HG03469 (cell line): ENCODE data around the gene BSPRY.
"Not testable (repeated sequence)": the region's sequence is repeated elsewhere in the genome, so short reads cannot be mapped to it uniquely, and the experiment has no call there.

Experiments
- ATAC-seq: cut with Tn5 transposase; IDR thresholded peaks from one replicate; pipeline ENCODE4 v1.9.1; 2021; ENCODE audit warnings: mild to moderate bottlenecking, moderate library complexity, moderate number of reproducible peaks; ENCODE audit not compliant: unreplicated experiment

BSPRY gene

DNA sequence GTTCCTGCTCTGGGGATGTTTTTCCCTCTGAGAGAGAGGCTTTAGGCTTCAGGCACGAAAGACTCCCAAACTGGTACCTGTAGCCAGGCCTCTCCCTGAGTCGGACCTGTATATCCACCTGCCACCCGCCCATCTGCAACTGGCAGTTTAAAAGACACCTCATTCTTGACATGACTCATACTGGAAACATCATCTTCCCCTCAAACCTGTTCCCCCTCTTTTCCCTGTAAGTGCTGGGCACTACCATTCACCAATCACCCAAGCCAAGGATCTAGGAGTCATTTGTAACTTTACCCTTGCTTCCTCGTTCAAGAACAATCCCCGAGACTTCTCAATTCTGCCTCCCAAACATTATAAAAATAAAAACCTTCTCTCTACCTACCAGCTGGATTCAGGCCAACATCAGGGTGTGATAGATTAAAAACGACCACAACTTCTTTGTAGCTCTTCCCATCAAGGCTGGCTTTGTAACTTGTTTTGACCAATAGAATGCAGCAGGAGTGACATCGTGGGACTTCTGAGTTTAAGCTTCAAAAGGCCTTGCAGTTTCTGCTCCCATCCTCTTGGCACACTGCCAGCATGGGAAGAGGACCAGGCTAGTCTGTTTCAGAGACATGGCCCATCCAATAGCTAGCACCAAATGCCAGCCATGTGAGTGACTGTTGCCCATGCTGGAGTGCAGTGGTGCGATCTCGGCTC lies 7.5 kb upstream of the BSPRY start:
- ATAC-seq, result no peak

DNA sequence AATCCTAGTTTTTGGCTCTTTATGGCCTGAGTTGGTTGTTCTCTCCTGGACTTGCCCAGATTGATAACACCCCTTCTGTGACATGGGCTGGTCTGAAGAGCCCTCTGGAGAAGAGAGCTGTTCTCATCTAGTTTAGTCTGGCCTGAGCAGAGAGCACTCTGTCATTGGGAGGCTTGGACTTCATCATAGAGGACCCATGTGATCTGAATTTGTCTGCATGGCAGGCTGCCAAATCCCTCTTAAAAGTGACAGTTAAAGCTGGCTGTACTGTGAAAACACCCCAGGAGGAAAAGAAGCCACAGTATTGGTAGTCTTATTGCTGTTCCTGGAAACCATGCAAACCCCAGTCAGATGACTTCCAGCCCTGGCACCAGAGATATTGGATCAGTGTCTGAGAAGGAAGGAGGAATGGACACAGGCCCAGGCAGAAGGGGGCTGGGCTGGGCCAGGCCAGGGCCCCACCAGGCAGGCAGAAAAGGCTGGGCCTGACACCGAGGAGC lies 5.6 kb upstream of the BSPRY start:
- no peak for ATAC-seq

DNA sequence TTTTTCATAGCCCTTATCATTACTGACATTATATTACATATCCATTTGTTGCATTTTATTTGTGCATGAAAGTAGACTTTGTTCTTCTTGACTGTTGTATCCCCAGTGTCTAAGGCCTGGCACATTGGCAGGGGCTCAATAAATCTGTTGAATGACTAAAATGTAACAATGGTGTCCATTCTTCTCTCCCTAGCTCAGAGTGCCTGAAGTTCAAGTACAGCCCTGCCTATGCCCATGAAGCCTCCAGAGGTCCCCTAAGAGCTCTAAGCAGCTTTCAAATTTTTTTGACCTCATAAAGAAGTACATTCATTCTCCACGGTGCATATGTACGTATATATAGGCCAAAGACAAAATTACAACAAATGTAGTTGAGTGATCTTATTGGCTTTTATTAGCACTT lies 4.2 kb upstream of the BSPRY start:
- ATAC-seq, result no peak

DNA sequence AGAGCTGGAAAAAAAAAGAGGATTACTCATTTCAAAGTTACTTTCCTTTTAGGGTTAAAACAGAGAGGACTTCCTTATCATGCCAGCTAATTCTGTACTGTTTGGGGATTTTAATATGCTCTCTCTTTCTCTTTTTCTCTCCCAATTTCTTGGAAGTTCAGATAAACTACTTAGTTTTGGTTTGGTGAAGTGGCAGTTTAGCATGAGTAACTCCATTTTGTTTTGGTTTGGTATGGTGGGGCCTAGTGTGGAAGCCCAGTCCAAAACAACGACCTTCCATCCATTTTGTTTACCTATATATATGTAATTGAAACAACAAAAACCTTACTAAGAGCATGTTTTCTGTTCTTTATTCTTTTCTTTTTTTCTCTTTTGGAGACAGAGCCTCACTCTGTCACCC lies 3.7 kb upstream of the BSPRY start:
- ATAC-seq, result no peak

DNA sequence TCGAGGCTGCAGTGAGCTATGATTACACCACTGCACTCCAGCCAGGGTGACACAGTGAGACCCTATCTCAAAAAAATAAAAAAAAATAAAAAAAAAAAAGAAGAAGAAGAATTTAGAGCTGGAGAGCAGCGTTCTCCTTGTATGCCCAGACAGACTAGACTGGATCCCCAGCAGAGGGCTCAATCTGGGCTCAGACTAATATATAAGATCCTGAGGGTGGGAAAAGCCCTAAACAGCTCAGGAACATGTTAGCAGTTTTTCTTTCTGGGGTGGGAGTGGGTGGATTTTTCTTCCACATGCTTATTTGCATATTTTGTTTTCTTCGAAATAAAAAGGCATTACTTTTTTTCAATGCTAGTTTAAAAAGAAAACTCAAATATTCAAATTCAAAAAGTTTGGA lies 904 bp upstream of the BSPRY start:
- ATAC-seq, result no peak

DNA sequence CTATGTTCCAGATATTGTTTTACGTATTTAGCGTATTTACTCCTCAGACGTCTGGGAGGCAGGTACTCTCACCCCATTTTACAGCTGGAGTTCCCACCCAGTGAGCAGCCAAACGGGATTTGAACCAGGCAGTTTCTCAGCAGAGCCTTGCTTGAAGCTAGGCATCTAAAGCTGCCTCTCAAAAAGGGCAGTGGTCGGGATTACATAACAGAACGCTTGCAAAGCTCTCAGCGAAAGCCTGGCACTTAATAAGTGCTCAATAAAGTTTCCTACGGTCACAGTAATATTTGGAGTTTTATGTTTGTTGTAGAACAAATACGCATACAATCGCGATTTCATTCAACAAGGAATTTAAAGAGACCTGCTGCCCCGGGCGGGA lies 286 bp upstream of the BSPRY start:
- no peak for ATAC-seq

DNA sequence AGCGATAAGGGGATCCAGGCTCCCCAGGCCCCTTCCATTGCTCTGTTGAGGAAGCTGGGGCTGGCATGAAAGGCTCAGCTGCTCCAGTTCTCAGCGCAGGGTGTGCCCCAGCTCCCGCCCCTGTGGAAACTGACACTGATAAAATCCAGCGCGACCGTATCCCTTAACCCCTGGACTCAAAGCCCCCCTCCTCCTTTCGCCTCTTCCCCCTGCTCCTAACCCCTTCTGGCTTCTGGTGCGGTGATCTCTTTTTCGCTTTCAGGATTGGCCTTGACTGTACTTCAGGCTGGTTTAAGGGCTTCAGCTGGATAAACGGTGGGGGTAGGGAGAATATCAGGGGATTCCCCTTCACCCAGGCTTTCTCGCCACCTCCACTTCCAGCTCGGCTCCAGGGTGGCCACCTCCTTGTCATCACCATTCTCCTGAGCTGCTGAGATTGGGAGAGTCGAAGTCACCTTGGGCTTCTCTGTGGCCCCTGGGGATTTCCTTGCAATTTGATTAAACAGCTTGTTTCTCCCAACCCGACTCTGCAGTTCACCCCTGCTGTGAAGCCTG lies 843 bp downstream of the BSPRY start:
- no peak for ATAC-seq

DNA sequence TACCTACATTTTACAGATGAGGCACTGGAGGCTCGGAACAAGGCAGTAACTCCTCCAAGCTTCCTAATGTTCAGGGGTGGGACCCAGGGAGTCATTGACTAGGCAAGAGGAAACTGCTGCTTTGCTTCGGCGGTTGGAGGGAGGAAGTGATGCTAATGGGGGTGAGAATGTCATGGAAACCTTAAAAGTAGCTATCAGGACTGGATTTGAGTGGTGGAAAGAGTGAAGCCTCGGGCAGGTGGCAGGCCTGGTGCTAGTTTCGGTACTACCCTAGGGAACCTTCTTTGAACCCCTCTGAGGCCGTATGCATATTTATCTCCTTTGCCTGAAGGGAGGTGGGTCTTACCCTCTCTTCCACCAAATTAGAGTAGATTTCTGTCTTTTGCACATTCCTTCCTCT lies 1.6 kb downstream of the BSPRY start:
- no peak for ATAC-seq

DNA sequence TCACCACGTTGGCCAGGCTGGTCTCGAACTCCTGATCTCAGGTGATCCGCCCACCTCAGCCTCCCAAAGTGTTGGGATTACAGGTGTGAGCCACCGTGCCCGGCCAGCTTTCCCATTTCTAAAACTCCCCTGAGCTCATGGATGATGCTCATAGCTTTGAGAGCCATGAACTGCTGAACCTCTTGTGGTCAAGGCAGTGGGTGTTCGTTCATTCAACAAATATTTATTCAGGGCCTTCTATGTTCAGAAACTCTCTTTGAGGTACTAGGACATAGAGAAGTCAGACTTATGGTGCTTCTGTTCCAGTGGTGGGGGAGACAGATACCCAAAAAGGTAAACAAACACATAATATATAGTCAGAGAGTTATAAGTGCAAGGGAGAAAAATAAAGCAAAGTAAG lies 2.7 kb downstream of the BSPRY start:
- no peak for ATAC-seq

DNA sequence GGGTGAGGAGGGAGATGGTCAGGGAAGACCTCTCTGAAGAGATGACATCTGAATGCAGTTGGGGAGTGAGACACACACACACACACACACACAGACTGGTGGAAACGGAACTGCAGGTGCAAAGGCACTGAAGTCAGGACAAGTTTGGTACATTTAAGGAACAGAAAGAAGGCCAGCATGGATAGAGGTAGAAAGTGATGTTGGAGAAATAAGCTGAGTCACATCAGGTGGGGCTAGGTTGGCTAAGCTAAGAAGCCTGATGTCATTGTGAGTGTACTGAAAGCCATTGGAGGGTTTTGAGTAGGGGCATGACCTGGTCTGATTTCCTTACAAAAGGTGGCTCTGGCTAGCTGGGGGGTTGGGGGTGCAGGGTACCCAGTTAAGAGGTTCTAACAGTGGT lies 3.1 kb downstream of the BSPRY start:
- no peak for ATAC-seq

DNA sequence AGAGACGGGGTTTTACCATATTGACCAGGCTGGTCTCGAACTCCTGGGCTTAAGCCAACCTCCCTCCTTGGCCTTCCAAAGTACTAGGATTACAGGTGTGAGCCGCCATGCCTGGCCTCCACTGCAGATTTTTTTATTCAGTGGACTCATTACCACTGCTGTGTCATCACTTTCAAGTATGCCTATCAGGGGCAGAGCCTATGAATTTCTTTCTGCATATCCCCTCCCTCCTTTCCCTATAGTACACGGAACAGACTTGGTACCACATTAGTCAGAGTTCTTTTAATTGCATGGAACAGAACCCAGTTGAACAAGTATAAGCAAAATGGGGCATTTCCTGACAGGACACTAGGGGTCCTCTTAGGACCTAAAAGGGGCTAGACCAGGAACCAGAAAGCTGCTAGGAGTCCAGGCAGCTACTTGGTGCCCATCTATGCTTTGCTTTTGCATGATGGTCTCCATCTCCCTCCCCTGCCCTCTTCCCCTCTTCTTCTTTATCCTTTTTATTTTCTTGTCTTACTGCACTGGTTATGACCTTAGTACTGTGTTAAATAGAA lies 5.8 kb downstream of the BSPRY start:
- no peak for ATAC-seq

DNA sequence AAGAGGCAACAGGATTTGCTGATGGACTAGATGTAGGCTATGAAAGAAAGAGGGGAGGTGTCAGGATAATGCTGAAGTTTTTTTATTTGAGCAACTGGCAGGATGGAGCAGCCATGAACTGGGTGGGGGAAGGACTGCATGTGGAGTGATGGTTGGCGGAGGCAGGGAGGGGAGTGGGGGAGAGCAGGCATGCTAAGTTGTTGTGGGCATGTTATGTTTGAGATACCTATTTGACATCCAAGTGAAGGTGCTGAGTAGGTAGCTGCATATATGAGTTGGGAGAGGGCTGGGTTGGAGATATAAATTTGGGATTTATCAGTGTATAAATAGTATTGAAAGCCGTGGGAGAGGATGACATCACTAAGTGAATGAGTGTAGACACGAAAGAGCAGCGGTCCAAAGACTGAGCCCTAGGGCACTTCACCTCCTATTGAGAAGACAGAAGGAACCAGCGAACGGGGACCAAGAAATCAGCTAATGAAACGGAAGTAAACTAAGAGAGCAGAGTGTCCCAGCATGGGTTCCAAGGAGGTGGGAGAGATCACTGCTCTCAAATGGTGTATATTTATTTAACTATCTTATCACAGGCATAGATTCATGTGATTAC lies 7.4 kb downstream of the BSPRY start:
- no peak for ATAC-seq

DNA sequence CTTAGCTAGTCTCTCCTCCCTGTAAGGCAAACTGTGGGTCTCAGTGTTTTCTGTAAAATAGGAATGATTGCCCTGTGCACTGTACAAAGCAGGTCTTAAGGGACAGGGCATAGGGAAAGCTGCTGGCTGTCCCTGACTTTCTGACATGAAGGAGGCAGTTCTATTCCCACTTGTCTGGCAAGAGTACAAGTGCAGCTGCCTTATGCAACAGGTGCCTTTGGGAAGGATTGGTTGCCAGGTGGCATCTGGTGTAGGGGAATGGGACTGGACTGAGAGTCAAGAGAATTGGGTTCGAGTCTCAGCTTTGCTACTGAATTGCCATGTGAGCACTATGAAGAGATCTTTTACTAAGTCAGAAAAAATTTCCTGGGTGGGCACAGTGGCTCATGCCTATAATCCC lies 10.0 kb downstream of the BSPRY start:
- ATAC-seq, result no peak

DNA sequence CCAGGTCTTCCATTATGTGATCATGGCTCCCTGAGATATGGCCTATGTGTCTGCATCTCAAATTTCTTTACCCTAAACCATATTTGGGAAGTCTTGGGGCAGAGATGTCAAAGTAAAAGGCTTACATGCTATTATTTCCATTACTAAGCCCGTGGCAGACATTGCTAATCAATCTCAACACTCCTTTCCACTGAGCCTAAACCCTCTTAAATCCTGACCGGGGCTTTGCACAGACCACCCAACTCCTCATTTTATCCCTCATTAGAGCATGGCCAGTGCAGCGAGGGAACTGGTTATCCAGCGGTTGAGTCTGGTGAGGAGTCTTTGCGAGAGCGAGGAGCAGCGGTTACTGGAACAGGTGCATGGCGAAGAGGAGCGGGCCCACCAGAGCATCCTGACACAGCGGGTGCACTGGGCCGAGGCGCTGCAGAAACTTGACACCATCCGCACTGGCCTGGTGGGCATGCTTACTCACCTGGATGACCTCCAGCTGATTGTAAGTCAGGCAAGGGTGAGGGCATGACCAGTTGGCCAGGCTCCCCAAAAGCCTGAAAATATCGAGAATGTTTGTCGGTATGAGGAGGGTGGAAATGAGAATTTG lies 11.0 kb downstream of the BSPRY start:
- no peak for ATAC-seq

DNA sequence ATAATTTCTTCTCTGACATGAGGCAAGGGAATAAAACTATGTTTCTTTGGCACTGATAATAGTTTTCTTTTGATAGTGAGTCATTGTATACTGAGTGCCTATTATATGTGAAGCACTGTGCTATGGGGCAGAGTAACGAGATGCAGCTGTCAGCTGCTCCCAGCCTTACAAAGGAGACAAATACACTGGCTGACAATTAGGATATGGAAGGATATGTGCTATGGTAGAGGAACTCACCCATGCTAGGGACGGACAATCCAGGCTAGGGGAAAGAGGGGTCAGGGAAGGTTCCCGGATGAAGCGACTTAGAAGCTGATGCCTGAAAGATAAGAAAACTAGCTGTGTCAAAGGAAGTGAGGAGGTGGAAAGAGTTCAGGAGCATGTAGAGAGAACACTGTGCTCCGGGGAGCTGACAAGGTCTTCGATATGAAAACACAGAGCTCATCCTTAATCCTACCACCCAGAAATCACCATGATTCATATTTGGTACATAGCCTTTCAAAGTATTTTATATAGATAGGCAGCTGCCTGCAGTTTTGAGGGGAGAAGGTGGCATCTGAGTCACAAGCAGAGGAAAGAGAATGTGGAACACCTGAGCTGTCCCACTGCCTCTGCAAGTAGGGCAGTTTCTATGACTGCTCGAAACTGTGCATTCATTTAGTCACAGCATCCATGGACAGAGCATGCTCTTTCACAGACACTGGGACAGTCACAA lies 12.1 kb downstream of the BSPRY start:
- no peak for ATAC-seq

DNA sequence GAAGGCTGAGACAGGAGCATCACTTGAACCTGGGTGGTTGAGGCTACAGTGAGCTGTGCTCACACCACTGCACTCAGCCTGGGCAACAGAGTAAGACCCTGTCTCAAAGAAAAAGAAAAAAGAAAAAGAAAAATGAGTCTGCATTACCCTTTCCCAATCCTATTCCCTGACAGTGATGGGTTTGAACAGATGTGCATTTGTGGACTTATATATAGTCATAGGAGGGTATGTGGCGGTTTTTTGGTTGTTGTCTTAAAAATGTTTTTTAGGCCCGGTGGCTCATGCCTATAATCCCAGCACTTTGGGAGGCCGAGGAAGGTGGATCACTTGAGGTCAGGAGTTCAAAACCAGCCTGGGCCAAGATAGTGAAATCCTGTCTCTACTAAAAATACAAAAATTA lies 14.0 kb downstream of the BSPRY start:
- no peak for ATAC-seq

DNA sequence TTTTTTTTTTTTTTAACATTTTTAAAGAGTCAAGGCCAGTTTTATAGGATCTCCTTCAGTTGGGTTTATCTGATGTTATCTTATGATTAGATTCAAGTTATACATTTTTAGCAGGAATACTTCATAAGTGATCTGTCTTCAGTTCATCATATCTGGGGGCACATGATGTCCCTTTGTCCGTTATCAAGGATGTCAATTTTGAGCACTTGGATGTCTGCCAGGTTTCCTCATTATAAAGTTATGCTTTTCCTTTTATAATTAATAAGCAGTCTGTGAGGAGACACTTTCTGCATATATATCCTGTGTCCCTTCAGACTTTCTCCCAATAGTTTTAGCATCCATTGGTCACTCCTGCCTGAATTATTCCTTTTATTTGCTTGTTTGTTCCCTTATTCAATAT lies 15.6 kb downstream of the BSPRY start:
- ATAC-seq, result no peak

DNA sequence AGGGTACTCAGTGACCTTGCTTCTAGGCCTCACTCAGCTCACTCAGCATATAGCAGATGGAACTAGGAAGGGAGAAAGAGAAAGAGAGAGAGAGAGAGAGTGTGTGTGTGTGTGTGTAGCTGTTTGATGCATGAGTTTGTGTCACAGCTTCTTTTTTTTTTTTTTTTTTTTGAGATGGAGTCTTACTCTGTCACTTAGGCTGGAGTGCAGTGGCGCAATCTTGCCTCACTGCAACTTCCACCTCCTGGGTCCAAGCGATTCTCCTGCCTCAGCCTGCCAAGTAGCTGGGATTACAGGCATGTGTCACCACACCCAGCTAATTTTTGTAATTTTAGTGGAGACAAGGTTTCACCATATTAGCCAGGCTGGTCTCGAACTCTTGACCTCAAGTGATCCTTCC lies 16.3 kb downstream of the BSPRY start:
- not testable (repeated sequence) for ATAC-seq

DNA sequence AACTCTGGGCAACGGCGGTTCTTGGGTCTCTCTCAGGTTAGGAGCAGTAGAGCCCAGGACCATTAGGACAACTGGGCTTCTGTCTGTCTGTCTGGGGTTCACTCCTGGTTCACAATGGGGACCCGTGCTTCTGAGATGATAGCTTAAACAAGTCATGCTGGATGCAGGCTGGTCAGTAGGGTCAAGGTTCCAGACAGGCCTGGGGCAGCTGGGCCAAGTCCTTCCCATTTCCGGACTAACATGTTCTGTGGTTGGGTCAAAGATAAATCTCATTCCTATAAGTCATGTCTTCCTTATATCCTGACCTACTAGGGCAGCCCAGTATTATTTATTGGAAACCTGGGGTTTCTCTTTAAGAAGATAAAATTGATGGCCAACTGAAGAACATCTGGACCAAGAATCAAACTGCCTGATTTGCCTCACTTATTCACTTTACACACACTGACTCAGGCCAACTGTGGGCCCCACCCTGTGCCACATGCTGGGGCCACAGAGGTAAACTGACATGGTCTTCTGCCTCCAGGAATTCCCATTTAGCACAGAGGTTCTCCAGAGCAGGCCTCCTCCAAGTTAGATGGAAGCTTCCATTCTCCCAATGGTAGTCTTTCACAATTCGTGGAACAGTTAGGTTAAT lies 19.1 kb downstream of the BSPRY start:
- ATAC-seq, result no peak

DNA sequence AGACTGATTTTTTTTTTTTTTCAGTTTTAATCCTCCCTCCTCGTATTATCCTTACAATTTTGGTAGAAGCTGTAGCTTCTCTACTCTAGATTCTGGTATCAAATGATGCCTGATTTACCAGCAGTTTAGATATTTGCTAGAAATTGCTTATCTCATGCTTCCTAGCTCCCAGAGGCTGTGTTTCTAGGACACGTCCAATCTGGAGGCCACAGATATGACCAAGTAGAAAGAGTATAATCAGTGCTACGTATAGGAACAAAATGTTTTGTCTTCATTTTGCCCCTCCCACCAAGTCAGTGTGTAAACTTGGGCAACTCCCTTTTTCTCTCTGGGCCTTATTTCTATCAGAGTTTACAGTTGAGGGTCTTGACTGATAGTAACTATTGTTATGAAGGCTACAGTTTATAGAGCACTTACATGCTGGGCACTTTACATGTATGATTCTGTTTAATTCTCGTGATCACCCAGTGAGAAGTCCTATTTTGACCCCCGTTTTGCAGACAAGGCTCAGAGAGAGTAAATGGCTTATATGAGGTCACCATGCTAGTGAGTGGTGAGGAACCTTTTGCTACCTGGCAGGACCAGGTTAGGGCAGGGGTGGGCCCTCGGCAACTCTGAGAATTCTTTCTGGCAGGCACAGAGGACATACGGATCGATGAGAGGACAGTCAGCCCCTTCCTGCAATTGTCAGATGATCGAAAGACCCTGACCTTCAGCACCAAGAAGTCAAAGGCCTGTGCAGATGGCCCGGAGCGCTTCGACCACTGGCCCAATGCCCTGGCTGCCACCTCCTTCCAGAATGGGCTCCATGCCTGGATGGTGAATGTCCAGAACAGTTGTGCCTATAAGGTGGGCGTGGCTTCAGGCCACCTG lies 19.9 kb downstream of the BSPRY start:
- no peak for ATAC-seq
